AG09309 (cell line): ENCODE results near the gene FAM180B.
A peak's percentile ranks its signal among the peaks of the same experiment; 100 is the strongest.
"Not testable (repeated sequence)": the region's sequence is repeated elsewhere in the genome, so short reads cannot be mapped to it uniquely, and the experiment has no call there.

Experiments
- DNase-seq: peaks from one replicate; pipeline ENCODE4 v3.0.0-alpha.2; 2010; ENCODE audit warnings: low read depth
- H3K4me3 ChIP-seq: 2 replicates; pipeline ENCODE4 v1.5.1; 2011; ENCODE audit warnings: mild to moderate bottlenecking, low read depth, low read length, moderate library complexity; ENCODE audit not compliant: control insufficient read depth
- TF ChIP-seq, protein P1 (sequence below): IDR thresholded peaks from 2 replicates; pipeline ENCODE4 v1.5.1; 2011; ENCODE audit warnings: mild to moderate bottlenecking, low read depth, low read length, inconsistent platforms; ENCODE audit not compliant: insufficient read depth, control insufficient read depth; ENCODE audit errors: missing control alignments

Gene FAM180B

DNA sequence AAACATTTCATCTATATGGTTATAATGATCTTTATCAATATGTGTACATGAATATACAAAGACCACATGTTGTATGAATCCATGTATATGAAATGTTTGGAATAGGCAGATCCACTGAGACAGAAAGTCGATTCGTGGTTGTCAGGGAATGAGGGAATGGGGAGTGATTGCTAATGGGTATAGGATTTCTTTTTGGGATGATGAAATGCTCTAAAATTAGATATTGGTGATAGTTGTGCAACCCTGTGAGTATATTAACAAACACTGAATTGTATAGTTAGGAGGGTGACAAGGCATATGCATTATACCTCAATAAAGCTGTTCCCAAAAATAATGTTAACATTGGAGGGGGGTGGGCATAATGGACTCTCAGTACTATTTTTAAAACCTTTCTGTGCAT, 26.1 kb upstream of the FAM180B start:
- H3K4me3 ChIP-seq: no peak overlapping the region
- TF ChIP-seq, protein P1, sequence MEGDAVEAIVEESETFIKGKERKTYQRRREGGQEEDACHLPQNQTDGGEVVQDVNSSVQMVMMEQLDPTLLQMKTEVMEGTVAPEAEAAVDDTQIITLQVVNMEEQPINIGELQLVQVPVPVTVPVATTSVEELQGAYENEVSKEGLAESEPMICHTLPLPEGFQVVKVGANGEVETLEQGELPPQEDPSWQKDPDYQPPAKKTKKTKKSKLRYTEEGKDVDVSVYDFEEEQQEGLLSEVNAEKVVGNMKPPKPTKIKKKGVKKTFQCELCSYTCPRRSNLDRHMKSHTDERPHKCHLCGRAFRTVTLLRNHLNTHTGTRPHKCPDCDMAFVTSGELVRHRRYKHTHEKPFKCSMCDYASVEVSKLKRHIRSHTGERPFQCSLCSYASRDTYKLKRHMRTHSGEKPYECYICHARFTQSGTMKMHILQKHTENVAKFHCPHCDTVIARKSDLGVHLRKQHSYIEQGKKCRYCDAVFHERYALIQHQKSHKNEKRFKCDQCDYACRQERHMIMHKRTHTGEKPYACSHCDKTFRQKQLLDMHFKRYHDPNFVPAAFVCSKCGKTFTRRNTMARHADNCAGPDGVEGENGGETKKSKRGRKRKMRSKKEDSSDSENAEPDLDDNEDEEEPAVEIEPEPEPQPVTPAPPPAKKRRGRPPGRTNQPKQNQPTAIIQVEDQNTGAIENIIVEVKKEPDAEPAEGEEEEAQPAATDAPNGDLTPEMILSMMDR: no peak
- DNase-seq: no peak

DNA sequence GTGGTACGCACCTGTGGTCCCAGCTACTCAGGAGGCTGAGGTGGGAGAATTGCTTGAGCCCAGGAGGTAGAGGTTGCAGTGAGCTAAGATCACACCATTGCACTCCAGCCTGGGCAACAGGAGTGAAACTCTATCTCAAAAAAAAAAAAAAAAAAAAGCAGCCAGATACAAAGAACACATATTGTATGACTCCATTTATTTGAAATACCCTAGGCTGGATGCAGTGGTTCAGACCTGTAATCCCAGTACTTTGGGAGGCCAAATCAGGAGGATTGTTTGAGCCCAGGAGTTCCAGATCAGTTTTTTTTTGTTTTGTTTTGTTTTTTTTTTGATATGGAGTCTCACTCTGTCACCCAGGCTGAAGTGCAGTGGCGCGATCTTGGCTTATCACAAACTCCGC, 24.1 kb upstream of the FAM180B start:
- not testable (repeated sequence) for DNase-seq, H3K4me3 ChIP-seq

- DNase-seq, H3K4me3 ChIP-seq: not testable (repeated sequence)
These were observed 22.1 kb upstream of the FAM180B start for GRCh38 chr11:47564366-47564765.

- H3K4me3 ChIP-seq: peak overlapping the region; percentile 64
- TF ChIP-seq, protein P1: no peak
- no peak for DNase-seq
These were observed 21.5 kb upstream of the FAM180B start for GRCh38 chr11:47564933-47565339.

DNA sequence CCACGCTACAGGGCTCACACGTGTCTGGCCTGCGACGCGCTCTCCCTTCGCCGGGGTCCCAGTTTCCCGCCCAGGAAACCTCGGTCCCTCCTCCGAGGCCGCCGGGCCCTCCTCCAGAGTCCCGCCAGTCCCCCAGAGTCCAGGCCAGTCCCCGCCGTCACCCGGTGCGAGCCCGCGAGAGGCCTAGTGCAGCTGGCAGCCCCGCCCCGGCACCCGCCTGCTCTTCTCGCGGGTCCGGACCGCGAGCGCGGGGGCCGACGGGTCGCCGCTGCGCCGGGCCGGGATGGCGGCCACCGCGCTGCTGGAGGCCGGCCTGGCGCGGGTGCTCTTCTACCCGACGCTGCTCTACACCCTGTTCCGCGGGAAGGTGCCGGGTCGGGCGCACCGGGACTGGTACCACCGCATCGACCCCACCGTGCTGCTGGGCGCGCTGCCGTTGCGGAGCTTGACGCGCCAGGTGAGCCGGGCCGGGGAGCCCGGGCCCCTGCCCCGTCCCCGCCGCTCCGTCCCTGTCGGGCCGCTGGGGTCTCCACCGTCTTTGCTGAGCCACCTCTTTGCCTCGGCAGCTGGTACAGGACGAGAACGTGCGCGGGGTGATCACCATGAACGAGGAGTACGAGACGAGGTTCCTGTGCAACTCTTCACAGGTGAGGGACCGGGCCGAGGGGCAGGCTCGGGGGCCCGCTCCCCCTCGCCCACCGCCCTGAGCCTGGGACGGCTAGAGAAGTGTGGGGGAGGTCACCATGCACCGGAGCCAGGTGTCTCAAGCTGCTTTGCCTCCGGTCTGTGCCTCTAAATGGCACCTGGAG, 20.9 kb upstream of the FAM180B start, which contains the start of gene PTPMT1:
Gene PTPMT1, plus strand, starts transcription at position 260 of the 809 bp plus-strand sequence. Its CDS starts 24 bp downstream, at position 284.
- DNase-seq: no peak
- peak within 1 kb of the TSS; percentile 64 for H3K4me3 ChIP-seq
- TF ChIP-seq, protein P1: no peak

GRCh38 chr11:47566149-47566698, 20.3 kb upstream of the FAM180B start:
- peak overlapping the region; percentile 64 for H3K4me3 ChIP-seq
- TF ChIP-seq, protein P1: no peak
- DNase-seq: no peak

- TF ChIP-seq, protein P1: no peak
- no peak for DNase-seq
- no peak overlapping the region for H3K4me3 ChIP-seq
These were observed 16.8 kb upstream of the FAM180B start for GRCh38 chr11:47569646-47570045.
